Body of pancreas (tissue), 4 donors: Measurements from ENCODE around the gene CPLANE2.

Source experiments
- CTCF ChIP-seq, 7 experiments: fragments of 450-650 bp in 4 of 7; fragments of 200-600 bp in 3 of 7; sonication (generic) in 3 of 7; IDR thresholded peaks; one replicate each; pipeline ENCODE4 v1.5.1; 2016 to 2019; ENCODE audit warnings: antibody characterized with exemption in 7 of 7
- POLR2A ChIP-seq, 3 donors: fragments of 450-650 bp; IDR thresholded peaks; one replicate each; pipeline ENCODE4 v1.6.1; 2016; ENCODE audit warnings: antibody characterized with exemption in 3 of 3, mild to moderate bottlenecking in 2 of 3

- TF ChIP-seq CTCF (IDR thresholded peaks at IDR 0.05) (no peak), POLR2A (IDR thresholded peaks at IDR 0.05) (no peak)
These were observed 30.8 kb upstream of the CPLANE2 start for GRCh38 chr1:16267690-16268180.
